Caco-2 (cell line): ENCODE results near the gene CILP. TPM values are rescaled to one million over a fixed set of nuclear protein-coding genes. Genes with fewer than 3 reads are reported as not detected.

Experiments used
- BruUV-seq: library from RNA; stranded (reverse); fragments of 400-500 nt; replicated peaks from 2 replicates; lab custom pipeline; 2021; lab: Mats Ljungman, UMichigan
- CTCF ChIA-PET: fragments of 300-600 bp; sonication (Branson Sonifier 250); formaldehyde crosslinking; loops from one replicate; lab custom pipeline; 2022; ENCODE audit warnings: antibody characterized with exemption; lab: Charles Lee
- POLR2A ChIA-PET: fragments of 300-600 bp; sonication (Branson Sonifier 250); formaldehyde crosslinking; loops from one replicate; lab custom pipeline; 2022; ENCODE audit warnings: antibody characterized with exemption; lab: Charles Lee
- DNase-seq, 2 experiments: peaks; one replicate each; pipeline versions ENCODE4 v3.0.0 to v3.0.0-alpha.2; 2020 to 2022
- H3K27me3 ChIP-seq: replicated peaks from 2 replicates; pipeline ENCODE4 v1.6.0; 2011; ENCODE audit warnings: low read length; ENCODE audit not compliant: control insufficient read depth, insufficient read depth
- H3K36me3 ChIP-seq: 2 replicates; pipeline ENCODE4 v1.5.1; 2011; ENCODE audit warnings: low read length; ENCODE audit not compliant: control insufficient read depth, insufficient read depth
- H3K4me1 ChIP-seq: fragments of 250-450 bp; sonication (Bioruptor Pico); 2 replicates; pipeline ENCODE4 v1.5.1; 2020; ENCODE audit warnings: mild to moderate bottlenecking
- H3K4me3 ChIP-seq: 2 replicates; pipeline ENCODE4 v1.5.1; 2011; ENCODE audit warnings: low read depth, mild to moderate bottlenecking, control low read depth, low read length
- H3K9me3 ChIP-seq: fragments of 250-450 bp; sonication (Bioruptor Pico); 2 replicates; pipeline ENCODE4 v1.5.1; 2020; ENCODE audit warnings: mild to moderate bottlenecking, moderate library complexity
- H3K27ac Mint-ChIP-seq: one replicate; pipeline ENCODE4 v1.8.0; 2022; ENCODE audit warnings: mixed read lengths; ENCODE audit not compliant: unreplicated experiment
- H3K27me3 Mint-ChIP-seq: one replicate; pipeline ENCODE4 v1.8.0; 2022; ENCODE audit warnings: mixed read lengths; ENCODE audit not compliant: insufficient read depth, unreplicated experiment
- H3K36me3 Mint-ChIP-seq: one replicate; pipeline ENCODE4 v1.8.0; 2022; ENCODE audit warnings: mild to moderate bottlenecking, mixed read lengths; ENCODE audit not compliant: insufficient read depth, unreplicated experiment
- H3K4me1 Mint-ChIP-seq: one replicate; pipeline ENCODE4 v1.8.0; 2022; ENCODE audit warnings: low read depth, mixed read lengths; ENCODE audit not compliant: unreplicated experiment
- H3K4me3 Mint-ChIP-seq: one replicate; pipeline ENCODE4 v1.8.0; 2022; ENCODE audit warnings: mild to moderate bottlenecking, moderate library complexity, mixed read lengths; ENCODE audit not compliant: unreplicated experiment
- H3K9me3 Mint-ChIP-seq: one replicate; pipeline ENCODE4 v1.8.0; 2022; ENCODE audit warnings: mixed read lengths; ENCODE audit not compliant: unreplicated experiment
- intact Hi-C: fragments of 100-400 bp; cut with micrococcal nuclease; formaldehyde crosslinking; loops from one replicate; pipeline ENCODE4 v1.10.0; 2022; ENCODE audit not compliant: unreplicated experiment
- total RNA-seq: library from RNA; stranded (reverse); gene quantifications from 2 replicates; pipeline ENCODE4 v1.2.3, GENCODE V29; 2022
- TF ChIP-seq, protein P1 (sequence below), 2 experiments: fragments of 200-600 bp in 1 of 2; IDR thresholded peaks; 1 replicate in 1 of 2; 2 replicates in 1 of 2; pipeline versions ENCODE4 v1.5.1 to v1.8.0; 2011 to 2022; ENCODE audit warnings: antibody characterized with exemption in 1 of 2, control low read depth in 1 of 2, inconsistent platforms in 1 of 2, low read depth in 1 of 2, low read length in 1 of 2, mild to moderate bottlenecking in 1 of 2, moderate library complexity in 1 of 2; ENCODE audit not compliant: insufficient read depth in 1 of 2, severe bottlenecking in 1 of 2, unreplicated experiment in 1 of 2

CILP gene
- total RNA-seq, 1 experiment from 2014 or later: not detected

- CTCF ChIA-PET: interaction anchor here (0.6 kb wide), 1 partner anchor 228 kb away, joined by 8 read pairs; no protein-coding TSS in a partner anchor
- POLR2A ChIA-PET: no interaction called here
- BruUV-seq: TSS peak; percentile 41
- Histone ChIP-seq H3K4me1 (no peaks in the 10 kb centered on the region), H3K4me3 (no peak overlapping the region), H3K27me3 (no peaks in the 10 kb centered on the region), H3K36me3 (no peaks in the 10 kb centered on the region; the same call in 1 of the 2 replicates), H3K9me3 (no peaks in the 10 kb centered on the region)
- Mint-ChIP-seq H3K4me1 (no peaks in the 10 kb centered on the region), H3K27ac (no peak overlapping the region), H3K27me3 (no peaks in the 10 kb centered on the region), H3K36me3 (peaks cover 6% of the 10 kb centered on the region), H3K4me3 (no peak overlapping the region), H3K9me3 (no peaks in the 10 kb centered on the region)
- intact Hi-C loops: no loop called here
- TF ChIP-seq, protein P1, sequence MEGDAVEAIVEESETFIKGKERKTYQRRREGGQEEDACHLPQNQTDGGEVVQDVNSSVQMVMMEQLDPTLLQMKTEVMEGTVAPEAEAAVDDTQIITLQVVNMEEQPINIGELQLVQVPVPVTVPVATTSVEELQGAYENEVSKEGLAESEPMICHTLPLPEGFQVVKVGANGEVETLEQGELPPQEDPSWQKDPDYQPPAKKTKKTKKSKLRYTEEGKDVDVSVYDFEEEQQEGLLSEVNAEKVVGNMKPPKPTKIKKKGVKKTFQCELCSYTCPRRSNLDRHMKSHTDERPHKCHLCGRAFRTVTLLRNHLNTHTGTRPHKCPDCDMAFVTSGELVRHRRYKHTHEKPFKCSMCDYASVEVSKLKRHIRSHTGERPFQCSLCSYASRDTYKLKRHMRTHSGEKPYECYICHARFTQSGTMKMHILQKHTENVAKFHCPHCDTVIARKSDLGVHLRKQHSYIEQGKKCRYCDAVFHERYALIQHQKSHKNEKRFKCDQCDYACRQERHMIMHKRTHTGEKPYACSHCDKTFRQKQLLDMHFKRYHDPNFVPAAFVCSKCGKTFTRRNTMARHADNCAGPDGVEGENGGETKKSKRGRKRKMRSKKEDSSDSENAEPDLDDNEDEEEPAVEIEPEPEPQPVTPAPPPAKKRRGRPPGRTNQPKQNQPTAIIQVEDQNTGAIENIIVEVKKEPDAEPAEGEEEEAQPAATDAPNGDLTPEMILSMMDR (IDR thresholded peaks at IDR 0.05; ENCODE audit: insufficient read depth in 1 of 2, low read depth in 1 of 2, low read length in 1 of 2, severe bottlenecking in 1 of 2, unreplicated experiment in 1 of 2): no peak
- no peak for DNase-seq
Observed at GRCh38 chr15:65258375-65259262, 47.3 kb upstream of the CILP start.

DNA sequence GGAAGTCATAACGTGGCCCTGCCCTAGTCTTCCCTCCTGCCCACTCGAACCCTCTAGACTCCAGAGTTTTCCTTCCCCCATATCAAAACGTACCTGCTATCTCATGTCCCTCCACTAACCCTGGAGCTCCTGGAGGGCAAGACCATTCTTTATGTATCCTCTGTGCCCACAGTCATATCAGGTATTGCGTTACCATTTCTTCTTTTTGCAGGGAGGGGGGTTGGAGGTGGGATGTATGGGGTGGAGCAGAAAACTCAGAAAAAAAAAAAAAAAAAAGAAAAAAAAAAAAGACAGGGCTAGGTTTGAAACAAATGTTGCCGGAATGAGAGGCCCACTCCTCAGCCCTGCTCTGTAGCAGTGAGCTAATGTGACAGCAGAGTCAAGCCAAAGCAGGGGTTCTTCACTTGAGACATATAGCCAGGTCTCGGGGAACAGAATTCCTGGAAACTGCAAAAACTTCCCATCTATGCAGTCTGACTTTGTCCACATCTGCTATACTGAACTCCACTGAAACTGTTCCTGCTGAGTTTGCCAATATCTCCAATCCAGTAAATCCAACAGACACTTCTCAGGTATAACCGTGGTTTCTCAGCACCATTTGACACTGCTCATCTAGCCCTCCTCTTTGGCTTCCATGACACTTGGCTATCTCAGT lies 44.3 kb upstream of the CILP start:
- TF ChIP-seq, protein P1 (IDR thresholded peaks at IDR 0.05; ENCODE audit: insufficient read depth in 1 of 2, low read depth in 1 of 2, low read length in 1 of 2, severe bottlenecking in 1 of 2, unreplicated experiment in 1 of 2): no peak
- no peaks in the 10 kb centered on the region for H3K27me3 Mint-ChIP-seq
- H3K36me3 Mint-ChIP-seq: peaks cover 14% of the 10 kb centered on the region
- ChIA-PET POLR2A (interaction anchor here (0.6 kb wide), 1 partner anchor 10 kb away, joined by 4 read pairs; no protein-coding TSS in a partner anchor), CTCF (no interaction called here)
- Histone ChIP-seq H3K36me3 (no peaks in the 10 kb centered on the region; the same call in 1 of the 2 replicates), H3K4me1 (peaks cover 7% of the 10 kb centered on the region; the same call in 1 of the 2 replicates), H3K4me3 (no peak overlapping the region), H3K9me3 (no peaks in the 10 kb centered on the region), H3K27me3 (no peaks in the 10 kb centered on the region)
- H3K4me1 Mint-ChIP-seq: no peaks in the 10 kb centered on the region
- H3K9me3 Mint-ChIP-seq: no peaks in the 10 kb centered on the region
- no TSS peak for BruUV-seq
- H3K4me3 Mint-ChIP-seq: no peak overlapping the region
- intact Hi-C loops: no loop called here
- H3K27ac Mint-ChIP-seq: no peak overlapping the region
- no peak for DNase-seq

- Histone ChIP-seq H3K9me3 (no peaks in the 10 kb centered on the region), H3K4me3 (no peak overlapping the region), H3K27me3 (no peaks in the 10 kb centered on the region), H3K36me3 (no peaks in the 10 kb centered on the region), H3K4me1 (peaks cover 7% of the 10 kb centered on the region; the same call in 1 of the 2 replicates)
- no TSS peak for BruUV-seq
- Mint-ChIP-seq H3K27ac (no peak overlapping the region), H3K27me3 (no peaks in the 10 kb centered on the region), H3K9me3 (no peaks in the 10 kb centered on the region), H3K4me1 (no peaks in the 10 kb centered on the region), H3K36me3 (peaks cover 18% of the 10 kb centered on the region), H3K4me3 (no peak overlapping the region)
- ChIA-PET POLR2A (no interaction called here), CTCF (no interaction called here)
- intact Hi-C loops: no loop called here
- no peak for DNase-seq
- TF ChIP-seq, protein P1 (IDR thresholded peaks at IDR 0.05; ENCODE audit: insufficient read depth in 1 of 2, low read depth in 1 of 2, low read length in 1 of 2, severe bottlenecking in 1 of 2, unreplicated experiment in 1 of 2): no peak
Observed at GRCh38 chr15:65254758-65255157, 43.5 kb upstream of the CILP start.
